ENCODE results near the gene ACRBP.

Gene ACRBP

DNA sequence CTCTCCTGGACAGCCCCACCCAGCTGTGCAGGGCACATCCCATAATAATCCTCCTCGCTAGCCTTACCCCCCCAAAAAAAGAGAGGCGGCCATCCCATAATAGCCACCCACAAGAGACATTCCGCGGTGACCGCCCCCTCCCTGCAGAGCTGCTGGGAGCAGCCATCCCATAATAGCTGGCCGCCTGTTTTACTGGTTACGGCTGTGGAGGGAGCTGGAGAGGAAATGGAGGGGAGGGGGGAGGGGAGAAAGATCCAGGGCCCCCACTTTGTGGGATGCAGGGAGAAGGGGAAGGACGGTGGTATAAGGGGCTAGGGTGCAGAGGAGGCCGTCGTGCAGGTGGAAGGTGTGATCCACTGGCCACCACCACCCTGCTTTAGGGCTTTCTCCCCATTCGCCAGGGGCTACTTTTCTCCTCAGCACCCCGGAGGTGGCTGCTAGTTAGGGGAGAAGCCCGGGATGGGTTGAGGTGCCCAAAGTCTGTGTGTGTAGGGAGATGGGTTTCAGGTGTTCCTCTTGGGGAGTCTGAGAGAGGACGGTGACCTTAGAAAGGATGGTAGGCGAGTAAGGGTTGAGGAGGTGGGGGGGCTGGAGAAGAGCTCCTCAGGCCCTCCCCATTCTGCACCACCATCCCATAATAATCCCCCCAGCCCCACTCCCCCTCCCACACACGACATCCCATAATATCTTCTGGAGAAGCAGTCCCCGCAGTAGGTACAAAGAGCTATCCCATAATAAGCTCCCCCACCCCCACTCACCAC lies 34.0 kb downstream of the ACRBP start:
- TF ChIP-seq FOXP2 (optimal IDR thresholded peaks at IDR 0.05; ENCODE audit: borderline replicate concordance, extremely low read depth, extremely low read length, insufficient read depth), result no peak
- TF ChIP-seq TAF1 (IDR thresholded peaks at IDR 0.05; ENCODE audit: borderline replicate concordance, insufficient read depth, low read length), result no peak
- TF ChIP-seq POLR2AphosphoS5 (IDR thresholded peaks at IDR 0.05; ENCODE audit: low read depth, low read length), result no peak
- TF ChIP-seq, protein P1, sequence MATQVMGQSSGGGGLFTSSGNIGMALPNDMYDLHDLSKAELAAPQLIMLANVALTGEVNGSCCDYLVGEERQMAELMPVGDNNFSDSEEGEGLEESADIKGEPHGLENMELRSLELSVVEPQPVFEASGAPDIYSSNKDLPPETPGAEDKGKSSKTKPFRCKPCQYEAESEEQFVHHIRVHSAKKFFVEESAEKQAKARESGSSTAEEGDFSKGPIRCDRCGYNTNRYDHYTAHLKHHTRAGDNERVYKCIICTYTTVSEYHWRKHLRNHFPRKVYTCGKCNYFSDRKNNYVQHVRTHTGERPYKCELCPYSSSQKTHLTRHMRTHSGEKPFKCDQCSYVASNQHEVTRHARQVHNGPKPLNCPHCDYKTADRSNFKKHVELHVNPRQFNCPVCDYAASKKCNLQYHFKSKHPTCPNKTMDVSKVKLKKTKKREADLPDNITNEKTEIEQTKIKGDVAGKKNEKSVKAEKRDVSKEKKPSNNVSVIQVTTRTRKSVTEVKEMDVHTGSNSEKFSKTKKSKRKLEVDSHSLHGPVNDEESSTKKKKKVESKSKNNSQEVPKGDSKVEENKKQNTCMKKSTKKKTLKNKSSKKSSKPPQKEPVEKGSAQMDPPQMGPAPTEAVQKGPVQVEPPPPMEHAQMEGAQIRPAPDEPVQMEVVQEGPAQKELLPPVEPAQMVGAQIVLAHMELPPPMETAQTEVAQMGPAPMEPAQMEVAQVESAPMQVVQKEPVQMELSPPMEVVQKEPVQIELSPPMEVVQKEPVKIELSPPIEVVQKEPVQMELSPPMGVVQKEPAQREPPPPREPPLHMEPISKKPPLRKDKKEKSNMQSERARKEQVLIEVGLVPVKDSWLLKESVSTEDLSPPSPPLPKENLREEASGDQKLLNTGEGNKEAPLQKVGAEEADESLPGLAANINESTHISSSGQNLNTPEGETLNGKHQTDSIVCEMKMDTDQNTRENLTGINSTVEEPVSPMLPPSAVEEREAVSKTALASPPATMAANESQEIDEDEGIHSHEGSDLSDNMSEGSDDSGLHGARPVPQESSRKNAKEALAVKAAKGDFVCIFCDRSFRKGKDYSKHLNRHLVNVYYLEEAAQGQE (IDR thresholded peaks at IDR 0.05; ENCODE audit: insufficient read depth in 1 of 2, low read depth in 2 of 2, low read length in 2 of 2), result no peak
- no peak for TF ChIP-seq SIN3A (IDR thresholded peaks at IDR 0.05; ENCODE audit: borderline replicate concordance, insufficient read depth, low read length)

DNA sequence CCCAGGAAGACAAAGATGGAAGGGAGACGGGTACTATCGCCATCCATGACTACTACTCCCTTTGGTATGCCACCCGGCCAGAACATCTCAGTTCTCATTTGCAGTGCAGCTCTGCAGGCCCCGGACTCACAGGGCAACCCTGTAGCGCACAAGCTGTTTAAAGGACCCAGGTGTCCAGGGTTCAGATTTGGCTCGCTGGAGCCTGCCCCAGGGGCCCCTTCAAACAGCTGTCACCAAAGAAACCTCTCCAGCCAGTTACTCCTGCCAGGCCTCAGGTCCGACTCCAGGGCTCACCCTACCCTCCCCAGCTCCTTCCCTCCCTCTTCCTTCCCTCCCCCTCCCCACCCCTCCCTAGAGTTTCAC lies 34.6 kb downstream of the ACRBP start:
- TF ChIP-seq, protein P1 (IDR thresholded peaks at IDR 0.05; ENCODE audit: insufficient read depth in 1 of 2, low read depth in 2 of 2, low read length in 2 of 2), result no peak
- TF ChIP-seq POLR2AphosphoS5 (IDR thresholded peaks at IDR 0.05; ENCODE audit: low read depth, low read length), result no peak
- no peak for TF ChIP-seq TAF1 (IDR thresholded peaks at IDR 0.05; ENCODE audit: borderline replicate concordance, insufficient read depth, low read length)
- TF ChIP-seq SIN3A (IDR thresholded peaks at IDR 0.05; ENCODE audit: borderline replicate concordance, insufficient read depth, low read length), result no peak
- TF ChIP-seq FOXP2 (optimal IDR thresholded peaks at IDR 0.05; ENCODE audit: borderline replicate concordance, extremely low read depth, extremely low read length, insufficient read depth), result no peak

DNA sequence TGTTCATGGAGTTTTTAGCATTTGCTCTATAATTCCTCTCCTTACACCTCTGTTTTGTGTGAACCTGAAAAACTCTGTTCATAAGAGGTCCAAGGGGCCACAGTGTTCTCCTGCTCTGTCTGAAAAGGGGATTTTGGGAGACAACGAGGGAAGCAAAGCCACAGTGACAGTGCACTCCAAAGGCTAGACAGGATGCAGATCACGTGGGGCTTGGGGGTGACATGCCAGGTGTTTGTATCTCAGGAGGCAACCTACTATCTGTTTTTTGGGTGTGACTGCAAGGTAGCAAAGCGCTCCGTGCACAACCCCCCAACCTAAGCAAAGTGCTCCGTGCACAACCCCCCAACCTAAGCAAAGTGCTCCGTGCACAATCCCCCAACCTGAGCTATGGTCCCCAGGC lies 35.0 kb downstream of the ACRBP start:
- TF ChIP-seq SIN3A (IDR thresholded peaks at IDR 0.05; ENCODE audit: borderline replicate concordance, insufficient read depth, low read length), result no peak
- TF ChIP-seq TAF1 (IDR thresholded peaks at IDR 0.05; ENCODE audit: borderline replicate concordance, insufficient read depth, low read length), result no peak
- TF ChIP-seq, protein P1 (IDR thresholded peaks at IDR 0.05; ENCODE audit: insufficient read depth in 1 of 2, low read depth in 2 of 2, low read length in 2 of 2), result no peak
- TF ChIP-seq POLR2AphosphoS5 (IDR thresholded peaks at IDR 0.05; ENCODE audit: low read depth, low read length), result no peak
- TF ChIP-seq FOXP2 (optimal IDR thresholded peaks at IDR 0.05; ENCODE audit: borderline replicate concordance, extremely low read depth, extremely low read length, insufficient read depth), result no peak

DNA sequence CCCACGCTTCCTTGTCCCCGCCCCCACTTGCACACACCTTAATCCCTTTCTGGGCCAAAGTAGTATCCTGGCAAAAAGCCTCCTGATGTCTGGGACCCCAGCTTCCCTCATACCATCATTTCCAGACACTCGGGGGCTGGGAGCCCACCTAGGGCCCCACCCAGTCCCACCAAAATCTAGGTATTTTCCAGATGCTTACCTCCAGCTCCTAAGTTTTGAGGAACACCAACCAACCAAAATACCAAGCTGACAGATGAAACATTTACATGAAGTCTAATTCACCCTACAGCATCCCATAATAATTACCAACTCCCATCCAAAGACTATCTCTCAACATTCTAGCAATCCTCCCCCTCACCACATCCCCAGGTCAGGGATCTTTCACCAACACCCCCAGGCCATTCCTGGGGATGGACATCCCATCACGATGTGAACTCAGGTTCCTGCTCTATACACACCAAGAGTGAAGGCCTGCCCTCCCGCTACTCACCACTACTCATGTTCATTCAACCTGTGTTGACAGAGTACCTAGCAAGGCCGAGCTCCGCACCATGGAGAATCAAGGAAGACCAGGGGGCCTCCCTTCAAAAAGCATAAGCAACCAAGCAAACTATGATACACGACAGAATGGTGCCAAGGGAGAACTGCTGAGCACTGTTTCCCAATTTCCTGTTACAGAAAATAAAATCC lies 38.5 kb downstream of the ACRBP start:
- TF ChIP-seq SIN3A (IDR thresholded peaks at IDR 0.05; ENCODE audit: borderline replicate concordance, insufficient read depth, low read length) (no peak), POLR2AphosphoS5 (IDR thresholded peaks at IDR 0.05; ENCODE audit: low read depth, low read length) (no peak), TAF1 (IDR thresholded peaks at IDR 0.05; ENCODE audit: borderline replicate concordance, insufficient read depth, low read length) (no peak), FOXP2 (optimal IDR thresholded peaks at IDR 0.05; ENCODE audit: borderline replicate concordance, extremely low read depth, extremely low read length, insufficient read depth) (no peak)
- TF ChIP-seq, protein P1 (IDR thresholded peaks at IDR 0.05; ENCODE audit: insufficient read depth in 1 of 2, low read depth in 2 of 2, low read length in 2 of 2), result no peak

Data from PFSK-1 (cell line).